Measurements from ENCODE around the gene KIF7.

- TF ChIP-seq CTCF (IDR thresholded peaks at IDR 0.05) = no peak
- TF ChIP-seq POLR2A (IDR thresholded peaks at IDR 0.05) = no peak
Measured at GRCh38 chr15:89672221-89673164, 17.2 kb upstream of the KIF7 start.
